ENCODE measurements around the gene MACROD2. TPM values are rescaled to one million over a fixed set of nuclear protein-coding genes. Genes with fewer than 3 reads are reported as not detected.

Gene MACROD2
- total and polyA plus RNA-seq, 9 donors, result 3.7 to 25.5 (median 7.8) TPM

- Histone ChIP-seq H3K9me3 (no peaks in the 10 kb centered on the region), H3K27me3 (no peaks in the 10 kb centered on the region), H3K36me3 (no peaks in the 10 kb centered on the region), H3K27ac (no peak overlapping the region), H3K4me1 (ENCODE audit: insufficient read depth) (peaks cover 1% of the 10 kb centered on the region), H3K4me3 (no peak overlapping the region)
- no peak for TF ChIP-seq CTCF (IDR thresholded peaks at IDR 0.05)
- TF ChIP-seq EP300 (IDR thresholded peaks at IDR 0.05), result no peak
- TF ChIP-seq POLR2A (IDR thresholded peaks at IDR 0.05), result no peak
- intact Hi-C loops (cut with DNase I), result no loop called here
- DNase-seq, result no peak
- 15 to 42% (median 17%) methylated on average over 3 of the region's 3 CpGs for WGBS, 3 donors
These were observed 737.0 kb downstream of the MACROD2 start for GRCh38 chr20:14732343-14732742.

DNA sequence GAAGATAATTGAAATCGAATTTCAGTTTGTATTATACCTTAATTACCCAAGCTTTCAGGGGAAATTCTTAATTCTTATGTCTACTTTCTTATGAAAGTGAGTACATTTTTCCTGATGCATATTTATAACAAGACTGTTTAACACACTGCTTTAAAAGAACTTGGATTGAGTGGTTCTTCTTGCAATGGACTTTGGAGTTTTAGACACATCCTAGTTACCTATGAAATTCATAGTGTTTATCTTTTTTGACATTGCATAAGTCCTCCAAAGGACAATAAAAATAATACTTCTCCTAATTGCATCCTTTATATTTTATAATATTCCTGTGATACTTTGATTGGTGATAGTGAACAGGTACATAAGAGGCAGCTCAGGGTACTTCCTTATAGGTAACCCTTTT lies 737.7 kb downstream of the MACROD2 start:
- no peaks in the 10 kb centered on the region for H3K9me3 ChIP-seq
- H3K4me1 ChIP-seq (ENCODE audit: insufficient read depth), result peaks cover 1% of the 10 kb centered on the region
- 34 to 48% (median 47%) methylated on average over 1 of the region's 1 CpG for WGBS, 3 donors
- TF ChIP-seq POLR2A (IDR thresholded peaks at IDR 0.05) (no peak), CTCF (IDR thresholded peaks at IDR 0.05) (no peak)
- H3K4me3 ChIP-seq, result no peak overlapping the region
- H3K27ac ChIP-seq, result no peak overlapping the region
- H3K27me3 ChIP-seq, result no peaks in the 10 kb centered on the region
- no peak for DNase-seq
- H3K36me3 ChIP-seq, result no peaks in the 10 kb centered on the region
- intact Hi-C loops (cut with DNase I), result no loop called here

GRCh38 chr20:14740380-14740779 lies 745.1 kb downstream of the MACROD2 start:
- H3K36me3 ChIP-seq, result no peaks in the 10 kb centered on the region
- no peak for DNase-seq
- no peaks in the 10 kb centered on the region for H3K4me1 ChIP-seq (ENCODE audit: insufficient read depth)
- TF ChIP-seq POLR2A (IDR thresholded peaks at IDR 0.05) (no peak), EP300 (IDR thresholded peaks at IDR 0.05) (no peak), CTCF (IDR thresholded peaks at IDR 0.05) (no peak)
- intact Hi-C loops (cut with DNase I), result no loop called here
- no peak overlapping the region for H3K27ac ChIP-seq
- no peaks in the 10 kb centered on the region for H3K9me3 ChIP-seq
- H3K4me3 ChIP-seq, result no peak overlapping the region
- no peaks in the 10 kb centered on the region for H3K27me3 ChIP-seq

DNA sequence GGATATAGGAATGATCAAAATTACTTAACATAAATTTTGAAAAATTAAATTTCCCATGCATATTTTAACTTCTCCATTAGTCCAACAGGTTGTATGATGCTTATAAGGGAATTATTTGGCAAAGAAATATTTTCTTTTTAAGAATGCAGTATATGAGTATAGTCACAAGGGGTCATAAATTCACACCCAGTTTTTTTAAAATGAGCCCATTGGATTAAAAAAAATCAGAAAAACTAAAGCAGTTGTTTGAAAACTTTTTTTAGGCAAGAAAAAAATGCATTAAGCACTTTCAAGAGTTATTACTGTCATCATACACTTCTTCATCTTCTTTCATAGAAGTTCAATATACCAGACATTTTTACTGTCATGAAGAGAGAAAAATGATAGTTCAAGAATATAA lies 746.3 kb downstream of the MACROD2 start:
- no peak overlapping the region for H3K27ac ChIP-seq
- no peaks in the 10 kb centered on the region for H3K9me3 ChIP-seq
- H3K4me3 ChIP-seq, result no peak overlapping the region
- no peak for DNase-seq
- no peak for TF ChIP-seq EP300 (IDR thresholded peaks at IDR 0.05)
- no peaks in the 10 kb centered on the region for H3K27me3 ChIP-seq
- H3K4me1 ChIP-seq (ENCODE audit: insufficient read depth), result no peaks in the 10 kb centered on the region
- H3K36me3 ChIP-seq, result no peaks in the 10 kb centered on the region
- intact Hi-C loops (cut with DNase I), result no loop called here

GRCh38 chr20:14744723-14745122 lies 749.4 kb downstream of the MACROD2 start:
- WGBS, 3 donors, result 57 to 61% (median 57%) methylated on average over 3 of the region's 3 CpGs
- no peak for TF ChIP-seq CTCF (IDR thresholded peaks at IDR 0.05)
- no peak for TF ChIP-seq POLR2A (IDR thresholded peaks at IDR 0.05)
- TF ChIP-seq EP300 (IDR thresholded peaks at IDR 0.05), result no peak
- H3K27me3 ChIP-seq, result no peaks in the 10 kb centered on the region
- intact Hi-C loops (cut with DNase I), result no loop called here
- H3K9me3 ChIP-seq, result no peaks in the 10 kb centered on the region
- no peak for DNase-seq
- no peaks in the 10 kb centered on the region for H3K4me1 ChIP-seq (ENCODE audit: insufficient read depth)
- no peak overlapping the region for H3K27ac ChIP-seq
- no peak overlapping the region for H3K4me3 ChIP-seq
- no peaks in the 10 kb centered on the region for H3K36me3 ChIP-seq

Measured in ovary (tissue), 9 donors.